Neutrophil (primary cell): ENCODE results near the gene GEMIN2.
"Not testable (repeated sequence)": the region's sequence is repeated elsewhere in the genome, so short reads cannot be mapped to it uniquely, and the experiment has no call there.

Source experiments
- H3K27ac ChIP-seq: fragments of 200-600 bp; sonication (generic); 2 replicates; pipeline ENCODE4 v1.5.1; 2016; ENCODE audit warnings: mild to moderate bottlenecking, moderate library complexity
- H3K27me3 ChIP-seq: fragments of 200-600 bp; sonication (generic); 2 replicates; pipeline ENCODE4 v1.6.0; 2016; ENCODE audit warnings: mild to moderate bottlenecking
- H3K36me3 ChIP-seq: fragments of 200-600 bp; sonication (generic); 2 replicates; pipeline ENCODE4 v1.5.1; 2017
- H3K4me1 ChIP-seq, 2 experiments: fragments of 200-600 bp in 1 of 2; sonication (generic) in 1 of 2; 1 replicate in 1 of 2; 2 replicates in 1 of 2; pipeline versions ENCODE4 v1.5.1 to v1.6.1; 2013 to 2016; ENCODE audit warnings: low read depth in 1 of 2, low read length in 1 of 2, mild to moderate bottlenecking in 1 of 2, moderate library complexity in 1 of 2; ENCODE audit not compliant: control insufficient read depth in 1 of 2, insufficient read depth in 1 of 2
- H3K4me3 ChIP-seq, 2 experiments: fragments of 200-600 bp in 1 of 2; sonication (generic) in 1 of 2; 1 replicate in 1 of 2; 2 replicates in 1 of 2; pipeline ENCODE4 v1.5.1; 2013 to 2016; ENCODE audit warnings: low read depth in 1 of 2, low read length in 1 of 2, mild to moderate bottlenecking in 1 of 2, moderate library complexity in 1 of 2
- H3K9me3 ChIP-seq: fragments of 200-600 bp; sonication (generic); 2 replicates; pipeline ENCODE4 v1.5.1; 2016
- TF ChIP-seq, protein P1 (sequence below): fragments of 200-600 bp; sonication (generic); IDR thresholded peaks from 2 replicates; pipeline ENCODE4 v1.5.1; 2016; ENCODE audit warnings: antibody characterized with exemption

GEMIN2 gene

DNA sequence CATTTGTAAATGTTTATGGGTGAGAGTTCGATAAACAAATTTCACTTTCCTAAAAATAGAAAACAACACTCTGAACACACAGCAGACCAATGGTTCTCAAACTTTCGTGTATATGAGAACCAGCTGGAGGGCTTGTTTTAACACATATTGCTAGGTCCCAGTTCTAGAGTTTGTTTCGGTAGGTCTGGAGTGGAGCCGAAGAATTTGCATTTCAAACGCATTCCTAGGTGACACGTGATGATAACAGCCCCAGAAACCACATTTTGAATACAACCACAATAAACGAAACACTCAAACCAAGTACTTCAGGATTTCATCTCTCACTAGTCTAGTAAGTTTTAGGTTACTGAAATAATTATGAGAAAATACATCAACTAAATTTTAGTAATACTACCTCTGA, 28.2 kb upstream of the GEMIN2 start:
- H3K27me3 ChIP-seq, result no peaks in the 10 kb centered on the region
- no peak overlapping the region for H3K4me3 ChIP-seq
- TF ChIP-seq, protein P1, sequence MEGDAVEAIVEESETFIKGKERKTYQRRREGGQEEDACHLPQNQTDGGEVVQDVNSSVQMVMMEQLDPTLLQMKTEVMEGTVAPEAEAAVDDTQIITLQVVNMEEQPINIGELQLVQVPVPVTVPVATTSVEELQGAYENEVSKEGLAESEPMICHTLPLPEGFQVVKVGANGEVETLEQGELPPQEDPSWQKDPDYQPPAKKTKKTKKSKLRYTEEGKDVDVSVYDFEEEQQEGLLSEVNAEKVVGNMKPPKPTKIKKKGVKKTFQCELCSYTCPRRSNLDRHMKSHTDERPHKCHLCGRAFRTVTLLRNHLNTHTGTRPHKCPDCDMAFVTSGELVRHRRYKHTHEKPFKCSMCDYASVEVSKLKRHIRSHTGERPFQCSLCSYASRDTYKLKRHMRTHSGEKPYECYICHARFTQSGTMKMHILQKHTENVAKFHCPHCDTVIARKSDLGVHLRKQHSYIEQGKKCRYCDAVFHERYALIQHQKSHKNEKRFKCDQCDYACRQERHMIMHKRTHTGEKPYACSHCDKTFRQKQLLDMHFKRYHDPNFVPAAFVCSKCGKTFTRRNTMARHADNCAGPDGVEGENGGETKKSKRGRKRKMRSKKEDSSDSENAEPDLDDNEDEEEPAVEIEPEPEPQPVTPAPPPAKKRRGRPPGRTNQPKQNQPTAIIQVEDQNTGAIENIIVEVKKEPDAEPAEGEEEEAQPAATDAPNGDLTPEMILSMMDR, result no peak
- peaks cover 83% of the 10 kb centered on the region for H3K36me3 ChIP-seq
- no peaks in the 10 kb centered on the region for H3K9me3 ChIP-seq
- no peak overlapping the region for H3K27ac ChIP-seq
- no peaks in the 10 kb centered on the region for H3K4me1 ChIP-seq

DNA sequence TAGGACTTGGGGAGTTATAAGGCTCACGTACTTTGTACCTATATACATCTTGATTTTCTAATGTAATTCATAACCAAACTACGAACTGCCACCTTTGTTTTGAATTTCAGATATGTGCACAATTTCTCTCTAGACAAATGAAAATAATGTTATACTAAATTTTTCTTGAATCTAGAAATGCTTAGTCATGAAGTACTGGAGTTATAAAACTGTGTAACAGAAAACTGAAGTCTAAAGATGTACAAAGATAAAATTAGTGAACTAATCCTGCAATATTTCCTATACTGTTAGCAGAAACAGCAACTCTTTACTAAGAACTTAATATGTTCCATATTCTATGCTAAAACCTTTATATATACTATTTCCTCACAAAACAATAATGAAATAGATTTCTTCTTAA, 26.6 kb upstream of the GEMIN2 start:
- TF ChIP-seq, protein P1, result no peak
- H3K4me1 ChIP-seq, result no peaks in the 10 kb centered on the region
- no peaks in the 10 kb centered on the region for H3K27me3 ChIP-seq
- no peak overlapping the region for H3K27ac ChIP-seq
- H3K36me3 ChIP-seq, result peaks cover 84% of the 10 kb centered on the region
- no peak overlapping the region for H3K4me3 ChIP-seq
- no peaks in the 10 kb centered on the region for H3K9me3 ChIP-seq

- Histone ChIP-seq H3K27me3 (no peaks in the 10 kb centered on the region), H3K4me1 (no peaks in the 10 kb centered on the region), H3K9me3 (no peaks in the 10 kb centered on the region), H3K4me3 (no peak overlapping the region), H3K36me3 (peaks cover 81% of the 10 kb centered on the region), H3K27ac (no peak overlapping the region)
- TF ChIP-seq, protein P1, result no peak
These were observed 23.5 kb upstream of the GEMIN2 start for GRCh38 chr14:39090548-39091111.

DNA sequence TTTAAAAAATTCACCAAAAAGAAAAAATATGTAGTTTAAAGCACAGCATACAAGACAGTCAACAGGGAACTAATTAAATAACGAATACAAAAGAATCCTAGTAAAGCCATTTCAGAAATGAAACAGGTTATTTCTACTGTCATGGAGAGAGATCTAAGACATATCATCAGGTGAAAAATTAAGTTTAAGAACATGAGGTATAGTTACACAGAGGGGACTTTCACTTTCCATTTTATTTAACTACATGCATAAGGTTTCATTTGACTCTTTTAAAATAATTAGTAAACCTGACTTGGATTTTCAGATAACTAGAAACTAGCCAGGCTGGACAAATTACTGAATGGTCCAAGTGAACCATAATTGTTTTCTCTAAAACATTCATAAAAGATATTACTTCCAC, 22.4 kb upstream of the GEMIN2 start:
- Histone ChIP-seq H3K27me3 (no peaks in the 10 kb centered on the region), H3K27ac (no peak overlapping the region), H3K9me3 (no peaks in the 10 kb centered on the region), H3K4me1 (no peaks in the 10 kb centered on the region), H3K36me3 (peaks cover 76% of the 10 kb centered on the region), H3K4me3 (no peak overlapping the region)
- TF ChIP-seq, protein P1, result no peak

DNA sequence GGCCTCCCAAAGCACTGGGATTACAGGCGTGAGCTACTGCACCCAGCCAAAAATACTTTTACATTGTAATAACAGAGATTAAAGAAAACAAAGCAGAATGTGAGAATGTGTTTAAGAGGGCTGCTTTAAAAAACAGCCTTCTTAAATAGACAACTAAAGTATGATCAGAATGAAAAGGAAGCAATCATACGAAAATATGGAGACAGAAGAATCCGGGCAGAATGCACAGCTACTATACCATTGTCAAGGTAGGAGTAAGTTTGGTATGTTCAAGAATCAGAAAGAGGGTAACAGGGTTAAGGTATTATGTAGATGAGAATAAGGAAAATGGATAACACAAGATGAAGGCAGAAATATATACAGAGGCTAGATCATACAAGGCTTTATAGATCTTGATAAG, 19.6 kb upstream of the GEMIN2 start:
- peaks cover 65% of the 10 kb centered on the region for H3K36me3 ChIP-seq
- TF ChIP-seq, protein P1, result no peak
- H3K27ac ChIP-seq, result no peak overlapping the region
- no peaks in the 10 kb centered on the region for H3K9me3 ChIP-seq
- no peak overlapping the region for H3K4me3 ChIP-seq
- no peaks in the 10 kb centered on the region for H3K4me1 ChIP-seq
- no peaks in the 10 kb centered on the region for H3K27me3 ChIP-seq

GRCh38 chr14:39097159-39097558, 17.0 kb upstream of the GEMIN2 start:
- TF ChIP-seq, protein P1, result no peak
- Histone ChIP-seq H3K4me3 (no peak overlapping the region), H3K4me1 (peaks cover 3 to 9% of the 10 kb centered on the region in 2 experiments), H3K27me3 (no peaks in the 10 kb centered on the region), H3K27ac (no peak overlapping the region), H3K9me3 (no peaks in the 10 kb centered on the region), H3K36me3 (peaks cover 40% of the 10 kb centered on the region)

DNA sequence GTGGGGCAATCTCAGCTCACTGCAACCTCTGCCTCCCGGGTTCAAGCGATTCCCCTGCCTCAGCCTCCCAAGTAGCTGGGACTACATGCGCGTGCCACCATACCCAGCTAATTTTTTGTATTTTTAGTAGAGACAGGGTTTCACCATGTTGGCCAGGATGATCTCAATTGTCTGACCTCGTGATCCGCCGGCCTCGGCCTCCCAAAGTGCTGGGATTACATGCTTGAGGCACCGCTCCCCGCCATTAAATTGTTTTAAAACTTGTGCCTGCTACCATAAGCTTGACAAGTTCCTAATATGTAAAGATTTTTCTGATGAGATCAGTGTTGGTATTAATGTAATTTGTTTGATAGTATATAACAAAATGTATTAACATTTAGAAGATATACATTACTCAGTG, 14.9 kb upstream of the GEMIN2 start:
- H3K36me3 ChIP-seq, result peaks cover 22% of the 10 kb centered on the region
- H3K27ac ChIP-seq, H3K9me3 ChIP-seq, H3K4me3 ChIP-seq, H3K27me3 ChIP-seq: not testable (repeated sequence)
- H3K4me1 ChIP-seq, result peaks cover 15 to 20% of the 10 kb centered on the region in 2 experiments
